ENCODE measurements around the gene ENTPD6. TPM values are rescaled to one million over a fixed set of nuclear protein-coding genes. Genes with fewer than 3 reads are reported as not detected.
A peak's percentile ranks its signal among the peaks of the same experiment; 100 is the strongest.

Gene ENTPD6
- total and polyA plus RNA-seq, 2 experiments from 2014 or later = 80.4 to 87.1 TPM

DNA sequence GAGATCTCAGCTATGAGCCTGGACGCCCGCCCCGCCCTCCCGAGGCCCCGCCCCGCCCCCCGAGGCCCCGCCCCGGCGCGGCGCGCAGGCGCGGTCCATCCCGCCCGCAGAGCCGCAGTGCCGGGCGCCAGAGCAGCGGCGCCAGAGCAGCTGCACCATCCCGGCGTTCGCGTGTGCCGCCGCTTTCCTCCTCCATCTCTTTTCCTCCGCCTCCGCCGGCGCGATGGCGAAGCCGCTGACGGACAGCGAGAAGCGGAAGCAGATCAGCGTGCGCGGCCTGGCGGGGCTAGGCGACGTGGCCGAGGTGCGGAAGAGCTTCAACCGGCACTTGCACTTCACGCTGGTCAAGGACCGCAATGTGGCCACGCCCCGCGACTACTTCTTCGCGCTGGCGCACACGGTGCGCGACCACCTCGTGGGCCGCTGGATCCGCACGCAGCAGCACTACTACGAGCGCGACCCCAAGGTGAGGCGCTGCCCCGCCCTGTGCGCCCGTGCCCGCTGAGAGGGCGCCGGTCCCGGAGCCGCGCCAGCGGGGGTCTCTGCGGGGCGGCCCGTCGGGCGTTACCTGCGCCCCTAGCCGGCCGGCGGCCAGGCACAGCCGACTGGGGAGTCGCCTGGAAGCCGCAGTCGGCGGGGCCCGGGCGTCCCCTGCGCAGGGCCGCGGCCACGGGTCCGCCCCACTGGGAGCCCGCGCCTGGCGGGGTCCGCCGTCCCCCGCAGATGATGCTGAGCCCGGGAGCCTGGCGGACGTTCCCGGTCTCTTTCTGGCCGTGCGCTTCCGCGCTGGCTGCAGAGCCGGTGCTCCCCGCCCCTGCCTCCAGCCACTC is 52.7 kb downstream of the ENTPD6 start, which contains the start of gene PYGB:
PYGB (plus strand) TSS at position 130 of the 830 bp plus-strand sequence; CDS start at position 224, 94 bp downstream.
- peaks cover 21% of the 10 kb centered on the region for H3K4me1 ChIP-seq (ENCODE audit: insufficient read depth)
- peak within 1 kb of the TSS; percentile 94 for H2AFZ ChIP-seq
- H3K4me2 ChIP-seq = peak within 1 kb of the TSS; percentile 99
- peak within 1 kb of the TSS; percentile 95 for H3K4me3 ChIP-seq
- peaks cover 45% of the 10 kb centered on the region for H3K79me2 ChIP-seq
- no peaks in the 10 kb centered on the region for H3K27me3 ChIP-seq
- peak within 1 kb of the TSS; percentile 95 for H3K27ac ChIP-seq
- H3K9me2 ChIP-seq (replicated peaks; ENCODE audit: insufficient read depth) = no peaks in the 10 kb centered on the region
- H3K36me3 ChIP-seq (replicated peaks; ENCODE audit: insufficient read depth, low read depth) = no peaks in the 10 kb centered on the region
- no peak for TF ChIP-seq EZH2phosphoT487 (IDR thresholded peaks at IDR 0.05; ENCODE audit: low read depth, severe bottlenecking, unreplicated experiment)
- TF ChIP-seq, protein P1, sequence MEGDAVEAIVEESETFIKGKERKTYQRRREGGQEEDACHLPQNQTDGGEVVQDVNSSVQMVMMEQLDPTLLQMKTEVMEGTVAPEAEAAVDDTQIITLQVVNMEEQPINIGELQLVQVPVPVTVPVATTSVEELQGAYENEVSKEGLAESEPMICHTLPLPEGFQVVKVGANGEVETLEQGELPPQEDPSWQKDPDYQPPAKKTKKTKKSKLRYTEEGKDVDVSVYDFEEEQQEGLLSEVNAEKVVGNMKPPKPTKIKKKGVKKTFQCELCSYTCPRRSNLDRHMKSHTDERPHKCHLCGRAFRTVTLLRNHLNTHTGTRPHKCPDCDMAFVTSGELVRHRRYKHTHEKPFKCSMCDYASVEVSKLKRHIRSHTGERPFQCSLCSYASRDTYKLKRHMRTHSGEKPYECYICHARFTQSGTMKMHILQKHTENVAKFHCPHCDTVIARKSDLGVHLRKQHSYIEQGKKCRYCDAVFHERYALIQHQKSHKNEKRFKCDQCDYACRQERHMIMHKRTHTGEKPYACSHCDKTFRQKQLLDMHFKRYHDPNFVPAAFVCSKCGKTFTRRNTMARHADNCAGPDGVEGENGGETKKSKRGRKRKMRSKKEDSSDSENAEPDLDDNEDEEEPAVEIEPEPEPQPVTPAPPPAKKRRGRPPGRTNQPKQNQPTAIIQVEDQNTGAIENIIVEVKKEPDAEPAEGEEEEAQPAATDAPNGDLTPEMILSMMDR (IDR thresholded peaks at IDR 0.05; ENCODE audit: poor library complexity) = no peak
- TF ChIP-seq EZH2 (IDR thresholded peaks at IDR 0.05; ENCODE audit: borderline replicate concordance) = no peak
- peak; percentile 92 for DNase-seq (ENCODE audit: low spot score)
- peaks cover 4% of the 10 kb centered on the region for H4K20me1 ChIP-seq (ENCODE audit: insufficient read depth, poor library complexity, severe bottlenecking)
- 1% methylated on average over 97 of the region's 113 CpGs for WGBS (ENCODE audit: low lambda C conversion rate, missing lambda C conversion rate)
- H3K9me3 ChIP-seq (ENCODE audit: low read depth) = no peaks in the 10 kb centered on the region

DNA sequence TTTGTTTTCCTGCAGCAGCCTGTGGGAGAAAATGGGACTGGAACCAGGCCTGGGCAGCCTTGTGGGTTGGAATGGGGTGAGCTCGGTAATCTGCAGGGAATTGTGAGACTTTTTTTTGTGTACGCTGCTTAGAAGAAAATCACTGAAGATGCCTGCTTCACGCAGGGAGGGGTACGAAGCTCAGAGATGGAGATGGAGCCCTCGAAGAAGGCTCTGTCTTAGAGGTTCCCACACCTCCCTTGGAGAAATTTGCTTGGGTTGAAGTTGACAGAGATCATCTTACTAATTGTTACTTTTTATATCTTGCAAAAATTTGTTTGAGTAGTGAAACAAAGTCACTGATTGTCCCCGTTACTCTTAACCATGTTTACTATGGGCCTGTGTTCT is 53.3 kb downstream of the ENTPD6 start:
- peaks cover 27% of the 10 kb centered on the region for H3K4me1 ChIP-seq (ENCODE audit: insufficient read depth)
- H3K4me3 ChIP-seq = peak overlapping the region; percentile 95
- H4K20me1 ChIP-seq (ENCODE audit: insufficient read depth, poor library complexity, severe bottlenecking) = peaks cover 9% of the 10 kb centered on the region
- peaks cover 51% of the 10 kb centered on the region for H3K79me2 ChIP-seq
- no peaks in the 10 kb centered on the region for H3K9me2 ChIP-seq (replicated peaks; ENCODE audit: insufficient read depth)
- peak overlapping the region; percentile 95 for H3K27ac ChIP-seq
- H3K4me2 ChIP-seq = peak overlapping the region; percentile 99
- TF ChIP-seq, protein P1 (IDR thresholded peaks at IDR 0.05; ENCODE audit: poor library complexity) = no peak
- TF ChIP-seq EZH2phosphoT487 (IDR thresholded peaks at IDR 0.05; ENCODE audit: low read depth, severe bottlenecking, unreplicated experiment) (no peak), EZH2 (IDR thresholded peaks at IDR 0.05; ENCODE audit: borderline replicate concordance) (no peak)
- no peaks in the 10 kb centered on the region for H3K36me3 ChIP-seq (replicated peaks; ENCODE audit: insufficient read depth, low read depth)
- no peaks in the 10 kb centered on the region for H3K27me3 ChIP-seq
- H2AFZ ChIP-seq = peak overlapping the region; percentile 94
- WGBS (ENCODE audit: low lambda C conversion rate, missing lambda C conversion rate) = 7% methylated on average over 6 of the region's 6 CpGs
- DNase-seq (ENCODE audit: low spot score) = no peak
- H3K9me3 ChIP-seq (ENCODE audit: low read depth) = no peaks in the 10 kb centered on the region

DNA sequence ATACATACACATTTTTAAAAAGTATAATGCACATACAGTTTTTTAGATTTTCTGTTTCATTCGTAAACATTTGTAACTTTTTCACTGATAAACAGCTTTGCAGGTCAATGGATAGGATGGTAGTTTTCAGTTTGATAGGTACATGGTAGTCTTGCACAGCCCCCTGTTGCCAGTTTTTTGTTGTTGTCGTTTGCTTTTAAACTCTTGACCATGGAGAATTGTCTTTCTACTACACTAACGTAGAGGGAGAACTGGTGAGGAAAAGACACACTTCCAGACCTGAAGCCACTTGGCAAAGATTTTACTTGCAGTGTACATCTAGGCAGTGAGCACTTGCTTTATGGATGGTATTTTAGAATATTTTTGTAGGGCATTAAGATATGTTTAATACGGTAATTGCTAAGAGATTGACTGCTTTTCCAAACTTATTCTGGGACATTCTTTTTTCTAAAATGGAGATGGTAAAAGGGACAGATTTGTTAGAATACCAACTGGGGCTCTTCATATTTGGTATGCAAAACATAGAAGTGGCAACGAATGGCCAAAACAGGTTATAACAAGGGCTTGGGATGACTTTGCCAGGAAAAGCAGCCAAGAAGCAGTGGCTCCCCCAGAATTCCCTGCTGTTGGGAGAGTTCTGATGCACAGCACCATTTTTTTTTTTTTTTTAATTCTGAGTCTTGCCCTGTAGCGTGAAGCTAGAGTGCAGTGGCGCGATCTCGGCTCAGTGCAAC is 53.9 kb downstream of the ENTPD6 start:
- H3K4me3 ChIP-seq = peak overlapping the region; percentile 95

More for the DNA sequence above, 53.9 kb downstream of the ENTPD6 start:
- Histone ChIP-seq H3K9me2 (replicated peaks; ENCODE audit: insufficient read depth) (no peaks in the 10 kb centered on the region), H4K20me1 (ENCODE audit: insufficient read depth, poor library complexity, severe bottlenecking) (peaks cover 10% of the 10 kb centered on the region), H3K4me2 (peak overlapping the region; percentile 99), H2AFZ (no peak overlapping the region), H3K36me3 (replicated peaks; ENCODE audit: insufficient read depth, low read depth) (no peaks in the 10 kb centered on the region), H3K4me1 (ENCODE audit: insufficient read depth) (peaks cover 32% of the 10 kb centered on the region), H3K27me3 (no peaks in the 10 kb centered on the region), H3K27ac (peak overlapping the region; percentile 95), H3K9me3 (ENCODE audit: low read depth) (no peaks in the 10 kb centered on the region), H3K79me2 (peaks cover 57% of the 10 kb centered on the region)
- no peak for TF ChIP-seq EZH2phosphoT487 (IDR thresholded peaks at IDR 0.05; ENCODE audit: low read depth, severe bottlenecking, unreplicated experiment)
- no peak for TF ChIP-seq EZH2 (IDR thresholded peaks at IDR 0.05; ENCODE audit: borderline replicate concordance)
- TF ChIP-seq, protein P1 (IDR thresholded peaks at IDR 0.05; ENCODE audit: poor library complexity) = no peak
- 67% methylated on average over 9 of the region's 9 CpGs for WGBS (ENCODE audit: low lambda C conversion rate, missing lambda C conversion rate)
- peak; percentile 3 for DNase-seq (ENCODE audit: low spot score)
